IPS DF 6.9 (cell line): ENCODE data around the gene ANKRD33.

Experiments
- DNase-seq: peaks from one replicate; pipeline ENCODE4 v3.0.0-alpha.2; 2013; ENCODE audit warnings: low read depth, low spot score
- H3K27ac ChIP-seq: one replicate; pipeline ENCODE4 v1.5.1; 2013; ENCODE audit warnings: low read length, control low read depth
- H3K27me3 ChIP-seq: 2 replicates; pipeline ENCODE4 v1.6.1; 2013; ENCODE audit warnings: mild to moderate bottlenecking, low read length; ENCODE audit not compliant: control insufficient read depth, insufficient read depth
- H3K36me3 ChIP-seq: 2 replicates; pipeline ENCODE4 v1.6.1; 2013; ENCODE audit warnings: low read length; ENCODE audit not compliant: control insufficient read depth, insufficient read depth
- H3K4me1 ChIP-seq: 2 replicates; pipeline ENCODE4 v1.6.1; 2013; ENCODE audit warnings: low read length; ENCODE audit not compliant: control insufficient read depth, insufficient read depth
- H3K4me3 ChIP-seq: 2 replicates; pipeline ENCODE4 v1.5.1; 2013; ENCODE audit warnings: mild to moderate bottlenecking, low read length
- H3K9me3 ChIP-seq: 2 replicates; pipeline ENCODE4 v1.6.1; 2013; ENCODE audit warnings: low read length, inconsistent platforms; ENCODE audit not compliant: control insufficient read depth, insufficient read depth
- WGBS: extraction: QIAGEN DNeasy Blood & Tissue Kit; methylation state at CpG from one replicate; pipeline ENCODE4 v1.1.7; 2013; ENCODE audit warnings: mixed read lengths, missing lambda C conversion rate; ENCODE audit not compliant: insufficient read length, insufficient coverage; 5-methylcytosine and 5-hydroxymethylcytosine counted together

The ANKRD33 gene

DNA sequence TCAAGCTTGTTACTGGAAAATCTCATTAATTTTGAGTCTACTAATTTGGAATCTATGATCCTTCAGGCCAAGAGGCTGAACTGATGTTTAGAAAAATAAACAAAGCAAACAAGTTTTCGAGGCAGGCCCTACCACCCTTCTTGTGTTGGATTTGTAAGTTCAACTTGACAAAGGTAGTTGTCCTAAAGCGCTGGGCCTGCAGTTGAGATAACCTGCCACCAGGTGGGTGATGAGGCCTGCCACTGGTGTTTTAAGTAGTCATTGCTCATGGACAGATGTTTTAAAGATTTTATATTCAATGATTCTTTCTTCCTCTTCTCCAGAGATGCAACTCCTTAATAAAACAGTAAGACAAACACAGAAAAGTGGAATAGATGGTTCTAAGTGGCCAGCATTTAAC, 38.8 kb downstream of the ANKRD33 start:
- H3K4me3 ChIP-seq = no peak overlapping the region
- no peak for DNase-seq
- no peaks in the 10 kb centered on the region for H3K27me3 ChIP-seq
- no peaks in the 10 kb centered on the region for H3K36me3 ChIP-seq
- peaks cover 1% of the 10 kb centered on the region; the same call in 1 of the 2 replicates for H3K4me1 ChIP-seq
- no peak overlapping the region for H3K27ac ChIP-seq
- no peaks in the 10 kb centered on the region for H3K9me3 ChIP-seq
- WGBS = no CpG with 5 or more reads among the region's 2 CpGs

- H3K9me3 ChIP-seq = no peaks in the 10 kb centered on the region
- WGBS = no CpG with 5 or more reads among the region's 5 CpGs
- H3K27me3 ChIP-seq = no peaks in the 10 kb centered on the region
- H3K36me3 ChIP-seq = no peaks in the 10 kb centered on the region
- no peaks in the 10 kb centered on the region for H3K4me1 ChIP-seq
- H3K27ac ChIP-seq = no peak overlapping the region
- no peak overlapping the region for H3K4me3 ChIP-seq
- DNase-seq = no peak
Observed at GRCh38 chr12:51932218-51933076, 44.5 kb downstream of the ANKRD33 start.

DNA sequence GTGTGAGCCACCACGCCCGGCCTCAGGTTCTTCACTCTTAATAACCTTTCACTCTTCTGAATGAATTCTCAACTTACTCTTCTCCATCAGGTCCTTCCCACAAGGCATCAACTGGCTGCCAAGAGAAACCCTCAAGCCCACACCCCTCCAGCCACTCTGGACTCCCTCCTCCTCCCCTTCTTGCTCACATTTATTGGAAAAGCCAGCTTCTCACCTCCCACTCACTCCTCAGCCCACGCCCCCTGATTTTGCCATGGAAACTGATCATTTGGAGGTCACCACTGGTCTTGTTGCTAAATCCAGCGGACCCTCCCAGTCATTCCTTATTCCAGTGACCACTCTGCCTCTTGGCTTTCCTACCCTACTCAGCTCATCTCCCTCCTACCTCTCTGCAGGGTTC, 46.2 kb downstream of the ANKRD33 start:
- H3K4me1 ChIP-seq = no peaks in the 10 kb centered on the region
- WGBS = no CpG with 5 or more reads among the region's 4 CpGs
- no peak overlapping the region for H3K4me3 ChIP-seq
- H3K36me3 ChIP-seq = no peaks in the 10 kb centered on the region
- no peak for DNase-seq
- no peaks in the 10 kb centered on the region for H3K27me3 ChIP-seq
- H3K9me3 ChIP-seq = no peaks in the 10 kb centered on the region
- no peak overlapping the region for H3K27ac ChIP-seq

GRCh38 chr12:51937926-51938325, 50.0 kb downstream of the ANKRD33 start:
- Histone ChIP-seq H3K4me3 (no peak overlapping the region), H3K4me1 (0 out of 2 replicates have a peak, but pooled peaks cover 2% of the 10 kb centered on the region), H3K9me3 (no peaks in the 10 kb centered on the region), H3K27ac (no peak overlapping the region), H3K36me3 (no peaks in the 10 kb centered on the region), H3K27me3 (no peaks in the 10 kb centered on the region)
- WGBS = no CpG with 5 or more reads among the region's 2 CpGs
- no peak for DNase-seq

DNA sequence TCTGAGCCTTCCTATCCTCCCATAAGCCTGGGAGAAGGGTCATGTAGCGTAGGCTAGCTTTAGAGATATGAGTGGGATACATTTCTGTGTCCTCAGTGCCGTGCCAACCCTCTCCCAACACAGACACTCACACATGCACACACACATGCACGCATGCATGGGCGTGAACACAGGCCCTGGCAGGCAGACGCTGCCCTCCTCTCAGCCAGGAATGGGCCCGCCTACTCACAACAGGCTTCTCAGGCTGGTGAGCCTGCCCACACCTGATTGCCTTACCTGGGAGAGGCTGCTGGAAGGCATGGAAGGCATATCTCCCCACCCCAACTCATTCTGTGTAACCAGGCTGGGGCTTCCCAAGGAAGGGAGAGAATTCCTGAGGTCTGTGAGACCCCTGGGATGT, 50.8 kb downstream of the ANKRD33 start:
- Histone ChIP-seq H3K27me3 (no peaks in the 10 kb centered on the region), H3K36me3 (no peaks in the 10 kb centered on the region), H3K4me3 (no peak overlapping the region), H3K9me3 (no peaks in the 10 kb centered on the region), H3K27ac (no peak overlapping the region), H3K4me1 (0 out of 2 replicates have a peak, but pooled peaks cover 2% of the 10 kb centered on the region)
- DNase-seq = no peak
- WGBS = no CpG with 5 or more reads among the region's 6 CpGs

DNA sequence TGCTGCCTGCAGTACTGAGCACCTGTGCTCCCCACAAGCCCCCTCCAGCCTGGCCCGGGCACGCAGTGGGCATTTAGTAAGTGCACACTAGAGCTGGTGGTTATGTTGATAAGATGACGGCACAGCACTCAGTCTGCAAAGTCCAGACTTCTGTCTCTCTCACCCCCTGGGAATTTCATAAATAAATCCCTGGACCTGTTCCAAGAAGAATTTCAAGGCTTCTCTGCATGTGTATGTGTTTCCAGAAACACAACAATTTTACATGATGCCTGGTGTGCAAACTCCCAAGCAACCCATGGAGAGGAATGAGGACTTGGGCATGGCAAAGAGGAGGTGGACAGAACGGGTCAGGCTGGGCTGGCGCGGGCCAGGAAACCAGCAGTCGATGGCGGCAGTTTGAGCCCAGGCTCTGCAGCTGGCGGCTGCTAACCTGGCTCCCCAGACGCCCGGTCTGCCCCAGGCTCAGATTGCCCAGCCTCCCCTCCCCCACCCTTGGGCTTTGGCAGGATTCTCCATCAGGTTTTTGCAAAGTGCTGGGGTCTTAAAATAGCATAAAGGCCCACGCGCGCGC, 53.2 kb downstream of the ANKRD33 start:
- DNase-seq = no peak

More for the DNA sequence above, 53.2 kb downstream of the ANKRD33 start:
- Histone ChIP-seq H3K4me1 (0 out of 2 replicates have a peak, but pooled peaks cover 2% of the 10 kb centered on the region), H3K4me3 (no peak overlapping the region), H3K9me3 (no peaks in the 10 kb centered on the region), H3K36me3 (no peaks in the 10 kb centered on the region), H3K27me3 (no peaks in the 10 kb centered on the region), H3K27ac (no peak overlapping the region)
- WGBS = no CpG with 5 or more reads among the region's 15 CpGs
